Liver (tissue), 9 donors: ENCODE measurements around the gene SIGLEC1. TPM values are rescaled to one million over a fixed set of nuclear protein-coding genes. Genes with fewer than 3 reads are reported as not detected.

Experiments
- DNase-seq: peaks from one replicate; pipeline ENCODE4 v3.0.0-alpha.2; 2017; ENCODE audit warnings: low spot score
- H3K27ac ChIP-seq, 2 donors: one replicate each; pipeline ENCODE4 v1.7.0; 2013; ENCODE audit warnings: inconsistent platforms in 2 of 2, low read length in 2 of 2, control low read depth in 1 of 2, low read depth in 1 of 2, mild to moderate bottlenecking in 1 of 2
- H3K27me3 ChIP-seq, 4 donors: one replicate each; pipeline versions ENCODE4 v1.6.1 to v1.7.0; 2013; ENCODE audit warnings: low read length in 3 of 4, inconsistent platforms in 1 of 4, mild to moderate bottlenecking in 1 of 4, moderate library complexity in 1 of 4; ENCODE audit not compliant: control insufficient read depth in 4 of 4, insufficient read depth in 4 of 4
- H3K36me3 ChIP-seq, 4 donors: one replicate each; pipeline versions ENCODE4 v1.6.1 to v1.7.0; 2013; ENCODE audit warnings: low read length in 3 of 4, mild to moderate bottlenecking in 3 of 4, low read depth in 1 of 4, moderate library complexity in 1 of 4; ENCODE audit not compliant: control insufficient read depth in 4 of 4, insufficient read depth in 3 of 4
- H3K4me1 ChIP-seq, 4 donors: one replicate each; pipeline versions ENCODE4 v1.6.1 to v1.7.0; 2013; ENCODE audit warnings: low read length in 3 of 4, mild to moderate bottlenecking in 3 of 4, moderate library complexity in 1 of 4; ENCODE audit not compliant: control insufficient read depth in 4 of 4, insufficient read depth in 4 of 4
- H3K4me3 ChIP-seq, 3 donors: one replicate each; pipeline versions ENCODE4 v1.6.1 to v1.7.0; 2013; ENCODE audit warnings: low read length in 3 of 3, control low read depth in 1 of 3, low read depth in 1 of 3, mild to moderate bottlenecking in 1 of 3
- H3K9ac ChIP-seq, 2 donors: one replicate each; pipeline ENCODE4 v1.7.0; 2013; ENCODE audit warnings: low read length in 2 of 2, mild to moderate bottlenecking in 2 of 2, moderate library complexity in 2 of 2, control low read depth in 1 of 2, low read depth in 1 of 2
- H3K9me3 ChIP-seq, 4 donors: one replicate each; pipeline versions ENCODE4 v1.6.1 to v1.7.0; 2013; ENCODE audit warnings: low read length in 3 of 4; ENCODE audit not compliant: control insufficient read depth in 4 of 4
- ATF3 ChIP-seq: IDR thresholded peaks from 2 replicates; pipeline ENCODE4 v1.6.1; 2016; ENCODE audit warnings: antibody characterized with exemption
- FOXA1 ChIP-seq: IDR thresholded peaks from 2 replicates; pipeline ENCODE4 v1.6.1; 2016; ENCODE audit warnings: antibody characterized with exemption
- FOXA2 ChIP-seq: IDR thresholded peaks from 2 replicates; pipeline ENCODE4 v1.6.1; 2016; ENCODE audit warnings: antibody characterized with exemption
- GABPA ChIP-seq, 2 donors: IDR thresholded peaks in 1 of 2; conservative IDR thresholded peaks in 1 of 2; 2 replicates each; pipeline ENCODE4 v1.6.1; 2016; ENCODE audit warnings: antibody characterized with exemption in 2 of 2, mild to moderate bottlenecking in 1 of 2, moderate library complexity in 1 of 2
- HNF4A ChIP-seq, 2 donors: conservative IDR thresholded peaks; 2 replicates each; pipeline ENCODE4 v1.6.1; 2016; ENCODE audit warnings: antibody characterized with exemption in 2 of 2, mild to moderate bottlenecking in 2 of 2
- HNF4G ChIP-seq: IDR thresholded peaks from 2 replicates; pipeline ENCODE4 v1.6.1; 2016; ENCODE audit warnings: antibody characterized with exemption
- JUND ChIP-seq, 2 donors: IDR thresholded peaks; 2 replicates each; pipeline ENCODE4 v1.6.1; 2016; ENCODE audit warnings: antibody characterized with exemption in 2 of 2
- MAX ChIP-seq: IDR thresholded peaks from 2 replicates; pipeline ENCODE4 v1.6.1; 2016; ENCODE audit warnings: antibody characterized with exemption
- NR2F2 ChIP-seq: IDR thresholded peaks from 2 replicates; pipeline ENCODE4 v1.6.1; 2016; ENCODE audit warnings: antibody characterized with exemption
- RAD21 ChIP-seq, 2 donors: IDR thresholded peaks; 2 replicates each; pipeline ENCODE4 v1.6.1; 2016; ENCODE audit warnings: antibody characterized with exemption in 2 of 2, mild to moderate bottlenecking in 2 of 2
- REST ChIP-seq: IDR thresholded peaks from 2 replicates; pipeline ENCODE4 v1.6.1; 2016; ENCODE audit warnings: antibody characterized with exemption, mild to moderate bottlenecking
- RXRA ChIP-seq, 2 donors: IDR thresholded peaks; 2 replicates each; pipeline ENCODE4 v1.6.1; 2017 to 2018; ENCODE audit warnings: antibody characterized with exemption in 2 of 2, mild to moderate bottlenecking in 1 of 2
- SP1 ChIP-seq: IDR thresholded peaks from 2 replicates; pipeline ENCODE4 v1.6.1; 2018; ENCODE audit warnings: antibody characterized with exemption, mild to moderate bottlenecking
- TAF1 ChIP-seq: conservative IDR thresholded peaks from 2 replicates; pipeline ENCODE4 v1.6.1; 2016; ENCODE audit warnings: antibody characterized with exemption, mild to moderate bottlenecking
- YY1 ChIP-seq: IDR thresholded peaks from 2 replicates; pipeline ENCODE4 v1.6.1; 2016; ENCODE audit warnings: antibody characterized with exemption, mild to moderate bottlenecking
- ZBTB33 ChIP-seq: IDR thresholded peaks from 2 replicates; pipeline ENCODE4 v1.6.1; 2016; ENCODE audit warnings: antibody characterized with exemption
- WGBS: extraction: QIAGEN DNeasy Blood & Tissue Kit; methylation state at CpG from one replicate; pipeline ENCODE4 v1.1.7; 2013; 5-methylcytosine and 5-hydroxymethylcytosine counted together
- polyA plus RNA-seq, 2 donors: library from polyadenylated mRNA; stranded (reverse) in 1 of 2; unstranded in 1 of 2; fragments of 200-250 nt in 1 of 2; fragments of >200 nt in 1 of 2; fragmentation: Nextera tagmentation in 1 of 2; extraction: Ambion mirVana in 1 of 2; gene quantifications; one replicate each; pipeline versions ENCODE4 v1.2.1 to v1.2.3, GENCODE V29; 2013 to 2015
- total RNA-seq, 2 donors: library from RNA; depleted of rRNA; stranded (reverse); fragments of >200 nt; gene quantifications; one replicate each; pipeline ENCODE4 v1.2.3, GENCODE V29; 2014
- donor health status: healthy.
- donor health status: healthy.
- donor health status: healthy.
- donor health status: healthy.
- donor health status: healthy.

SIGLEC1 gene
- total and polyA plus RNA-seq, 4 donors = 2.3 to 7.8 (median 7.1) TPM

- Histone ChIP-seq H3K27me3 (no peaks in the 10 kb centered on the region), H3K36me3 (no peaks in the 10 kb centered on the region), H3K4me1 (peaks cover 5 to 12% (median 7%) of the 10 kb centered on the region in 4 donors), H3K4me3 (no peak overlapping the region), H3K27ac (no peak overlapping the region), H3K9me3 (no peaks in the 10 kb centered on the region), H3K9ac (no peak overlapping the region)
- TF ChIP-seq HNF4A (conservative IDR thresholded peaks at IDR 0.05) (no peak), RAD21 (IDR thresholded peaks at IDR 0.05) (no peak), YY1 (no peak), REST (no peak), HNF4G (no peak), FOXA2 (no peak), FOXA1 (no peak), RXRA (IDR thresholded peaks at IDR 0.05) (no peak)
- DNase-seq = no peak
- 90% methylated on average over 2 of the region's 2 CpGs for WGBS
Measured at GRCh38 chr20:3743251-3743650, 30.9 kb upstream of the SIGLEC1 start.

GRCh38 chr20:3741836-3742458, 29.5 kb upstream of the SIGLEC1 start:
- Histone ChIP-seq H3K27ac (no peak overlapping the region), H3K36me3 (no peaks in the 10 kb centered on the region), H3K4me3 (no peak overlapping the region), H3K4me1 (peaks cover 5 to 12% (median 9%) of the 10 kb centered on the region in 4 donors), H3K27me3 (no peaks in the 10 kb centered on the region), H3K9me3 (no peaks in the 10 kb centered on the region), H3K9ac (no peak overlapping the region)
- DNase-seq = no peak
- 86% methylated on average over 7 of the region's 7 CpGs for WGBS
- TF ChIP-seq RAD21 (IDR thresholded peaks at IDR 0.05) = no peak
- TF ChIP-seq MAX = no peak
- no peak for TF ChIP-seq SP1
- TF ChIP-seq HNF4A (conservative IDR thresholded peaks at IDR 0.05) = no peak
- TF ChIP-seq NR2F2 = no peak
- no peak for TF ChIP-seq TAF1
- no peak for TF ChIP-seq JUND (IDR thresholded peaks at IDR 0.05)
- TF ChIP-seq GABPA (IDR thresholded peaks at IDR 0.05 in 1 of 2, conservative IDR thresholded peaks at IDR 0.05 in 1 of 2) = no peak

- DNase-seq = no peak
- H3K4me3 ChIP-seq = no peak overlapping the region
- no peak overlapping the region for H3K27ac ChIP-seq
- 96% methylated on average over 15 of the region's 15 CpGs for WGBS
- H3K27me3 ChIP-seq = no peaks in the 10 kb centered on the region
- H3K4me1 ChIP-seq = peaks cover 5 to 12% (median 9%) of the 10 kb centered on the region in 4 donors
- H3K9ac ChIP-seq = no peak overlapping the region
- no peaks in the 10 kb centered on the region for H3K9me3 ChIP-seq
- H3K36me3 ChIP-seq = no peaks in the 10 kb centered on the region
- TF ChIP-seq FOXA2 (no peak), HNF4A (conservative IDR thresholded peaks at IDR 0.05) (no peak), MAX (no peak), HNF4G (no peak), GABPA (IDR thresholded peaks at IDR 0.05 in 1 of 2, conservative IDR thresholded peaks at IDR 0.05 in 1 of 2) (no peak), FOXA1 (no peak), ZBTB33 (no peak), RXRA (IDR thresholded peaks at IDR 0.05) (no peak), YY1 (no peak), RAD21 (IDR thresholded peaks at IDR 0.05) (no peak), JUND (IDR thresholded peaks at IDR 0.05) (no peak), TAF1 (no peak), ATF3 (no peak), NR2F2 (no peak)
Measured at GRCh38 chr20:3740615-3741301, 28.4 kb upstream of the SIGLEC1 start.
